Liver (tissue), 9 donors: ENCODE results near the gene RIC3. TPM values are rescaled to one million over a fixed set of nuclear protein-coding genes. Genes with fewer than 3 reads are reported as not detected.

ENCODE experiments used
- DNase-seq: peaks from one replicate; pipeline ENCODE4 v3.0.0-alpha.2; 2017; ENCODE audit warnings: low spot score
- H3K27ac ChIP-seq, 2 donors: one replicate each; pipeline ENCODE4 v1.7.0; 2013; ENCODE audit warnings: inconsistent platforms in 2 of 2, low read length in 2 of 2, control low read depth in 1 of 2, low read depth in 1 of 2, mild to moderate bottlenecking in 1 of 2
- H3K27me3 ChIP-seq, 4 donors: one replicate each; pipeline versions ENCODE4 v1.6.1 to v1.7.0; 2013; ENCODE audit warnings: low read length in 3 of 4, inconsistent platforms in 1 of 4, mild to moderate bottlenecking in 1 of 4, moderate library complexity in 1 of 4; ENCODE audit not compliant: control insufficient read depth in 4 of 4, insufficient read depth in 4 of 4
- H3K36me3 ChIP-seq, 4 donors: one replicate each; pipeline versions ENCODE4 v1.6.1 to v1.7.0; 2013; ENCODE audit warnings: low read length in 3 of 4, mild to moderate bottlenecking in 3 of 4, low read depth in 1 of 4, moderate library complexity in 1 of 4; ENCODE audit not compliant: control insufficient read depth in 4 of 4, insufficient read depth in 3 of 4
- H3K4me1 ChIP-seq, 4 donors: one replicate each; pipeline versions ENCODE4 v1.6.1 to v1.7.0; 2013; ENCODE audit warnings: low read length in 3 of 4, mild to moderate bottlenecking in 3 of 4, moderate library complexity in 1 of 4; ENCODE audit not compliant: control insufficient read depth in 4 of 4, insufficient read depth in 4 of 4
- H3K4me3 ChIP-seq, 3 donors: one replicate each; pipeline versions ENCODE4 v1.6.1 to v1.7.0; 2013; ENCODE audit warnings: low read length in 3 of 3, control low read depth in 1 of 3, low read depth in 1 of 3, mild to moderate bottlenecking in 1 of 3
- H3K9ac ChIP-seq, 2 donors: one replicate each; pipeline ENCODE4 v1.7.0; 2013; ENCODE audit warnings: low read length in 2 of 2, mild to moderate bottlenecking in 2 of 2, moderate library complexity in 2 of 2, control low read depth in 1 of 2, low read depth in 1 of 2
- H3K9me3 ChIP-seq, 4 donors: one replicate each; pipeline versions ENCODE4 v1.6.1 to v1.7.0; 2013; ENCODE audit warnings: low read length in 3 of 4; ENCODE audit not compliant: control insufficient read depth in 4 of 4
- ATF3 ChIP-seq: IDR thresholded peaks from 2 replicates; pipeline ENCODE4 v1.6.1; 2016; ENCODE audit warnings: antibody characterized with exemption
- CTCF ChIP-seq: fragments of 150-350 bp; IDR thresholded peaks from 2 replicates; pipeline ENCODE4 v1.5.1; 2017; ENCODE audit warnings: improper control_type of control experiment, low read depth, low read length; ENCODE audit not compliant: missing input control
- EGR1 ChIP-seq, 2 donors: IDR thresholded peaks; 2 replicates each; pipeline ENCODE4 v1.6.1; 2016 to 2018; ENCODE audit warnings: antibody characterized with exemption in 2 of 2, low read depth in 2 of 2
- FOXA1 ChIP-seq: IDR thresholded peaks from 2 replicates; pipeline ENCODE4 v1.6.1; 2016; ENCODE audit warnings: antibody characterized with exemption
- FOXA2 ChIP-seq: IDR thresholded peaks from 2 replicates; pipeline ENCODE4 v1.6.1; 2016; ENCODE audit warnings: antibody characterized with exemption
- GABPA ChIP-seq, 2 donors: IDR thresholded peaks in 1 of 2; conservative IDR thresholded peaks in 1 of 2; 2 replicates each; pipeline ENCODE4 v1.6.1; 2016; ENCODE audit warnings: antibody characterized with exemption in 2 of 2, mild to moderate bottlenecking in 1 of 2, moderate library complexity in 1 of 2
- HNF4A ChIP-seq, 2 donors: conservative IDR thresholded peaks; 2 replicates each; pipeline ENCODE4 v1.6.1; 2016; ENCODE audit warnings: antibody characterized with exemption in 2 of 2, mild to moderate bottlenecking in 2 of 2
- HNF4G ChIP-seq: IDR thresholded peaks from 2 replicates; pipeline ENCODE4 v1.6.1; 2016; ENCODE audit warnings: antibody characterized with exemption
- JUND ChIP-seq, 2 donors: IDR thresholded peaks; 2 replicates each; pipeline ENCODE4 v1.6.1; 2016; ENCODE audit warnings: antibody characterized with exemption in 2 of 2
- MAX ChIP-seq: IDR thresholded peaks from 2 replicates; pipeline ENCODE4 v1.6.1; 2016; ENCODE audit warnings: antibody characterized with exemption
- NR2F2 ChIP-seq: IDR thresholded peaks from 2 replicates; pipeline ENCODE4 v1.6.1; 2016; ENCODE audit warnings: antibody characterized with exemption
- RAD21 ChIP-seq, 2 donors: IDR thresholded peaks; 2 replicates each; pipeline ENCODE4 v1.6.1; 2016; ENCODE audit warnings: antibody characterized with exemption in 2 of 2, mild to moderate bottlenecking in 2 of 2
- REST ChIP-seq: IDR thresholded peaks from 2 replicates; pipeline ENCODE4 v1.6.1; 2016; ENCODE audit warnings: antibody characterized with exemption, mild to moderate bottlenecking
- RXRA ChIP-seq, 2 donors: IDR thresholded peaks; 2 replicates each; pipeline ENCODE4 v1.6.1; 2017 to 2018; ENCODE audit warnings: antibody characterized with exemption in 2 of 2, mild to moderate bottlenecking in 1 of 2
- SP1 ChIP-seq: IDR thresholded peaks from 2 replicates; pipeline ENCODE4 v1.6.1; 2018; ENCODE audit warnings: antibody characterized with exemption, mild to moderate bottlenecking
- TAF1 ChIP-seq: conservative IDR thresholded peaks from 2 replicates; pipeline ENCODE4 v1.6.1; 2016; ENCODE audit warnings: antibody characterized with exemption, mild to moderate bottlenecking
- YY1 ChIP-seq: IDR thresholded peaks from 2 replicates; pipeline ENCODE4 v1.6.1; 2016; ENCODE audit warnings: antibody characterized with exemption, mild to moderate bottlenecking
- ZBTB33 ChIP-seq: IDR thresholded peaks from 2 replicates; pipeline ENCODE4 v1.6.1; 2016; ENCODE audit warnings: antibody characterized with exemption
- WGBS: extraction: QIAGEN DNeasy Blood & Tissue Kit; methylation state at CpG from one replicate; pipeline ENCODE4 v1.1.7; 2013; 5-methylcytosine and 5-hydroxymethylcytosine counted together
- polyA plus RNA-seq, 2 donors: library from polyadenylated mRNA; stranded (reverse) in 1 of 2; unstranded in 1 of 2; fragments of 200-250 nt in 1 of 2; fragments of >200 nt in 1 of 2; fragmentation: Nextera tagmentation in 1 of 2; extraction: Ambion mirVana in 1 of 2; gene quantifications; one replicate each; pipeline versions ENCODE4 v1.2.1 to v1.2.3, GENCODE V29; 2013 to 2015
- total RNA-seq, 2 donors: library from RNA; depleted of rRNA; stranded (reverse); fragments of >200 nt; gene quantifications; one replicate each; pipeline ENCODE4 v1.2.3, GENCODE V29; 2014
- donor health status: healthy.
- donor health status: healthy.
- donor health status: healthy.
- donor health status: healthy.
- donor health status: healthy.

The RIC3 gene
- total and polyA plus RNA-seq, 4 donors = 0.89 to 9.8 (median 4.5) TPM

GRCh38 chr11:8201644-8202365, 33.0 kb upstream of the RIC3 start:
- DNase-seq = no peak
- H3K9ac ChIP-seq = no peak overlapping the region
- H3K9me3 ChIP-seq = no peaks in the 10 kb centered on the region
- 62% methylated on average over 4 of the region's 4 CpGs for WGBS
- no peak for TF ChIP-seq ATF3
- no peak for TF ChIP-seq NR2F2
- no peak for TF ChIP-seq CTCF
- TF ChIP-seq HNF4G = no peak
- TF ChIP-seq JUND (IDR thresholded peaks at IDR 0.05) = no peak
- no peak for TF ChIP-seq SP1
- no peak for TF ChIP-seq REST
- no peak for TF ChIP-seq RXRA (IDR thresholded peaks at IDR 0.05)
- no peak for TF ChIP-seq EGR1 (IDR thresholded peaks at IDR 0.05; ENCODE audit: low read depth in 2 of 2)
- TF ChIP-seq HNF4A (conservative IDR thresholded peaks at IDR 0.05) = no peak
- TF ChIP-seq RAD21 (IDR thresholded peaks at IDR 0.05) = no peak
- no peak for TF ChIP-seq ZBTB33
- TF ChIP-seq TAF1 = no peak
- TF ChIP-seq YY1 = no peak
- no peak for TF ChIP-seq FOXA1
- TF ChIP-seq MAX = no peak
- TF ChIP-seq FOXA2 = no peak
- TF ChIP-seq GABPA (IDR thresholded peaks at IDR 0.05 in 1 of 2, conservative IDR thresholded peaks at IDR 0.05 in 1 of 2) = no peak
- H3K27ac ChIP-seq = no peak overlapping the region
- no peaks in the 10 kb centered on the region for H3K27me3 ChIP-seq
- H3K4me1 ChIP-seq = peaks cover 0 to 3% (median 0%) of the 10 kb centered on the region in 4 donors
- no peak overlapping the region for H3K4me3 ChIP-seq
- no peaks in the 10 kb centered on the region for H3K36me3 ChIP-seq
